PC-3 (cell line): ENCODE measurements around the gene ISM2.

ENCODE experiments used
- CTCF ChIP-seq: fragments of 300-600 bp; sonication (generic); conservative IDR thresholded peaks from 2 replicates; pipeline ENCODE4 v1.5.1; 2017; ENCODE audit warnings: antibody characterized with exemption, low read depth, mild to moderate bottlenecking, low read length
- EZH2phosphoT487 ChIP-seq: fragments of 300-600 bp; sonication (generic); IDR thresholded peaks from 2 replicates; pipeline ENCODE4 v1.6.1; 2018; ENCODE audit warnings: mild to moderate bottlenecking, antibody characterized with exemption, low read length, borderline replicate concordance

- TF ChIP-seq CTCF (no peak), EZH2phosphoT487 (no peak)
Measured at GRCh38 chr14:77524536-77524935, 25.9 kb upstream of the ISM2 start.
